ENCODE results near the gene PRKAG2. TPM values are rescaled to one million over a fixed set of nuclear protein-coding genes. Genes with fewer than 3 reads are reported as not detected.

PRKAG2 gene
- total and polyA plus RNA-seq, 8 donors: 12.9 to 34.6 (median 18.0) TPM

DNA sequence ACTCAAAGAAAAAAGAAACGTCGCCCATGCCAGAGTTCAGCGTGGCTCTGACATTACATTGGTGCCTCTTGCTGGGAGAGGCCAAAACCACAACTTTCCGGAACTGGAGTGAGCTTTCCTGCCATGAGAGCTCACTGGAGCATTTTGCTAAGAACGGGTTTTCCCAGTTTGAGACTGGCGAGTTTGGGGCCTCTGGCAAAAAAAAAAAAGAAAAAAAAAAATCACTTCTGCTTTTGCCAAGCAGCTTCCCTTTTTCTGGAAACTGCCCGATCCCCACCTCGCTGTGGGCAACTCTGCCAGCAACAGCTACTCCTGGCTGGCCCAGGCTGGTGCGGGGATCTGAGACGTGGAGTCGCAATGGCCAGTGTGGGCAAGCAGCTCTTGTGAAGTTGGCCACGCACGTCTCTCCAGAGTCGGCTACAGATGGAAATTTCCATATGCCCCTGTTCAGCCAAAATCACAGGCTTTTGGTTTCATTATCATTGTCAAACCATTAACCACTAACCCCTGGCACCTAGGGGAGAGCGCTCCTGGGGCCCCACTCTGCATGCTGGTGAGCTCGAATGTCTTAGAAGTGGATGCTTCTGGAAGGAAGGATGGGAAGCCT, 25.7 kb downstream of the PRKAG2 start:
- Histone ChIP-seq H3K4me3 (peak overlapping the region in 1 of 2 donors; percentile 29), H3K4me1 (peaks cover 13 to 58% of the 10 kb centered on the region in 2 donors), H3K9me3 (no peaks in the 10 kb centered on the region), H3K27me3 (no peaks in the 10 kb centered on the region), H3K36me3 (no peaks in the 10 kb centered on the region), H3K27ac (peak overlapping the region; percentile 72 to 86)
- intact Hi-C loops (cut with DNase I): no loop called here
- peak in 3 of 4 donors; percentile 76 to 88 (median 77) for DNase-seq
- peak; percentile 83 for ATAC-seq
- TF ChIP-seq, protein P1, sequence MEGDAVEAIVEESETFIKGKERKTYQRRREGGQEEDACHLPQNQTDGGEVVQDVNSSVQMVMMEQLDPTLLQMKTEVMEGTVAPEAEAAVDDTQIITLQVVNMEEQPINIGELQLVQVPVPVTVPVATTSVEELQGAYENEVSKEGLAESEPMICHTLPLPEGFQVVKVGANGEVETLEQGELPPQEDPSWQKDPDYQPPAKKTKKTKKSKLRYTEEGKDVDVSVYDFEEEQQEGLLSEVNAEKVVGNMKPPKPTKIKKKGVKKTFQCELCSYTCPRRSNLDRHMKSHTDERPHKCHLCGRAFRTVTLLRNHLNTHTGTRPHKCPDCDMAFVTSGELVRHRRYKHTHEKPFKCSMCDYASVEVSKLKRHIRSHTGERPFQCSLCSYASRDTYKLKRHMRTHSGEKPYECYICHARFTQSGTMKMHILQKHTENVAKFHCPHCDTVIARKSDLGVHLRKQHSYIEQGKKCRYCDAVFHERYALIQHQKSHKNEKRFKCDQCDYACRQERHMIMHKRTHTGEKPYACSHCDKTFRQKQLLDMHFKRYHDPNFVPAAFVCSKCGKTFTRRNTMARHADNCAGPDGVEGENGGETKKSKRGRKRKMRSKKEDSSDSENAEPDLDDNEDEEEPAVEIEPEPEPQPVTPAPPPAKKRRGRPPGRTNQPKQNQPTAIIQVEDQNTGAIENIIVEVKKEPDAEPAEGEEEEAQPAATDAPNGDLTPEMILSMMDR (IDR thresholded peaks at IDR 0.05): no peak

DNA sequence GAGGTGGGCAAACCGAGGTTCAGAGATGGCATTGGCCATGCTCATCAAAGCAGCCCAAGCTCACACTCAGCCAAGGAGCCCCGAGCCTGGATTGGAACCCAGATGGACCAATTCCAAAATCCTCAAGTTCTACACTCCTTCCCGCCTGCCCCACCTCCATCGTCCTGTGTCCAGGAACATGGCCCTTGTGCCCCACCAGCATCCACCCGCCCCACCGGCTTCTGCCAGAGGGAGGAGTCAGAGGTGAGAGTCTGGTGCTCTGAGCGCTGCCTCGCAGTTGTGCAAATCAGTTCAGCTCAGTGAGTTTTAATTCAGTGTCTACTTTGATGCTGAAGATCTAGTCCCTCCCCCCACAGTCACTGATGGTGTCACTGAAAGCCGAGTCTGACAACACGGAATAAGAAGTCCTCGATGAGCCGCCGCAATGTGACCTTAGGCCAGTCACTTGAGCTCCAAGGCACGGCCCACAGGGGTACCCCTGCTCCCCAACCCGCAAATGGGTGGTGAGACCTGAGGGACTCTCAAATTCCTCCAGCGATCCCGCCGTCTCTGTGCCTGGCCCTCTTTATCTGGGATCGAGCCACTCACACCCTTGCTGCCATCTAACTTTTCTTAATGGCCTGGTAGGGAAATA, 26.3 kb downstream of the PRKAG2 start:
- peak in 1 of 4 donors; percentile 83 for DNase-seq
- intact Hi-C loops (cut with DNase I): no loop called here
- peak; percentile 32 for ATAC-seq
- no peaks in the 10 kb centered on the region for H3K27me3 ChIP-seq
- peaks cover 13 to 61% of the 10 kb centered on the region in 2 donors for H3K4me1 ChIP-seq
- TF ChIP-seq, protein P1 (IDR thresholded peaks at IDR 0.05): no peak
- peak overlapping the region in 1 of 2 donors; percentile 29 for H3K4me3 ChIP-seq
- H3K36me3 ChIP-seq: no peaks in the 10 kb centered on the region
- H3K27ac ChIP-seq: peak overlapping the region; percentile 72 to 86
- no peaks in the 10 kb centered on the region for H3K9me3 ChIP-seq

DNA sequence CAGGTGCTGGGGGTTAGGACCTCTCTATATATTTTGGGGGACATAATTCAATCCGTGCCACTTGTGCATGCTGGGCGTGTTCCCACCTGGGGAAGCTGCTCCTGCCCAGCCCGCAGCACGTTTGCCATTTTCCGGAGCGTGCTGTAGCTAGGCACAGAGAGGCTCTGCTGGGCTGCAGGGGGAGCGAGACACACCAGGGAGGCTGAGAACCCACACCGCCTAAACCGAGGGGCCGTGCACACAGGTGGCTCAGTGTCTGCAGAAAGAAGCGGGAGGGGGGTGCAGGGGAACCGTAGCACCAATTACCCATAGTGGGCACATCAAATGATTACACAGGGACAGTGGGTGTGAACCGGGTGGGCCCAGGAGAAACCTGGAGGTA, 27.0 kb downstream of the PRKAG2 start:
- H3K27me3 ChIP-seq: no peaks in the 10 kb centered on the region
- ATAC-seq (no peak), DNase-seq (peak in 1 of 4 donors; percentile 59)
- H3K4me3 ChIP-seq: no peak overlapping the region
- peaks cover 13 to 69% of the 10 kb centered on the region in 2 donors for H3K4me1 ChIP-seq
- intact Hi-C loops (cut with DNase I): no loop called here
- no peaks in the 10 kb centered on the region for H3K36me3 ChIP-seq
- H3K27ac ChIP-seq: peak overlapping the region in 1 of 2 donors; percentile 86
- H3K9me3 ChIP-seq: no peaks in the 10 kb centered on the region
- TF ChIP-seq, protein P1 (IDR thresholded peaks at IDR 0.05): no peak

DNA sequence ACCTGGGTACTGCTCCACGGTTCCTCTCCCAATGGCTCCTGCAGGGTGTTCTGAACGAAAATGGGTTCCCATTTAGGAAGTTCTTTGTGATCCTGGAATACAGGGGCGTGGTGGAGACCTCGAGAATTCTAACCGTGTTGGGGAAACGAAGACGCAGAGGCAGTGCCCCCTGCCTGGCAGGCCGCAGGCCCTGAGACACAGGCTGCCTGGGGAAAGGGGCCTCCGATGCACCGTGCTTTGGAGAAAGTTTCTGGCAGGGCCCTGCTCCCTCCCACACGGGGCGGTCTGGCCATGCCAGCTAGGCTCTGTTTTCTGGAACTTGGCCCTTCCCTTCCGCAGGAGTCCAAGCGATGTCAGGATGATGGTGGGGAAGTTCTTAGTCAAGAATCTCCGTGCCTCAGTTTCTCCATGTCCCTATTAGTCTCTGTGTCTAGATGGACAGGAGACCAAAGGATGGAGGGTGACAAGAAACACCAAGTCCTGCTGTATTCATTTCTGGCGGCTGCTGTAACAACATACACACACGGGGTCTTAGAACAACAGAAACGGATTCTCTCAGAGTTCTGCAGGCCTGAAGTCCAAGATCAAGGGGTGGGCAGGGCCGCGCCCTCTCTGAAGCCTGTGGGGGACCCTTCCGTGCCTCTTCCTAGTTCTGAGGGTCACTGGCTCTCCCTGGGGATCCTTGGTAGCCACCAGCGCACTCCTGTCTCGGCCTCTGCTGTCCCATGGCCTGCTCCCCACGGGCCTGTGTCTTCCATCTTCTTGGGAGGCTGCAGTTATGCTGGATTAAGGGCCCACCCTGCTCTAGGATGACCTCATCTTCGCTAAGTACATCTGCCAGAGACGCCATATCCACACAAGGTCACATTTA, 27.7 kb downstream of the PRKAG2 start:
- peak in 1 of 4 donors; percentile 68 for DNase-seq
- Histone ChIP-seq H3K27ac (no peak overlapping the region), H3K27me3 (no peaks in the 10 kb centered on the region), H3K9me3 (no peaks in the 10 kb centered on the region), H3K4me1 (peaks cover 13 to 74% of the 10 kb centered on the region in 2 donors), H3K4me3 (no peak overlapping the region), H3K36me3 (no peaks in the 10 kb centered on the region)
- intact Hi-C loops (cut with DNase I): no loop called here
- no peak for ATAC-seq
- TF ChIP-seq, protein P1 (IDR thresholded peaks at IDR 0.05): no peak

DNA sequence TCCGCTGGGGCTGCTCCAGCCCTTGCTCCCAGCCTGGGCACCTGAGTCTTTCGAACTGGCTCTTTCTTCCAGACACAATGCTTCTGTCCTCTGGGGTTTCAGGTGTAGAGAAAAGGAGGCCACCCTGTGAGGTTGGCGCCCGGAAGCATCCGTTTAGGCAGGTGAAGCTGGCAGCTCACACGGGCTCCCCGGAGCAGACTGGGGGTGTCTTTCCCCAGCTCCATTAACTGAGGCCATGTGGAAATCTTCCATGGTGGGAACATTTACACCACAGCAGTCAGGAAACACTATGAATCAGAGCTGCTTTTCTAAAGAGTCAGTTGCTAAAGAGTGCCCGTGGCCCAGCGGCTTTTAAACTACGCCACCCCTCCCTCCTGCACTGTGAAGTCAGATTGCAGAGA, 29.2 kb downstream of the PRKAG2 start:
- Histone ChIP-seq H3K27ac (no peak overlapping the region), H3K27me3 (no peaks in the 10 kb centered on the region), H3K9me3 (no peaks in the 10 kb centered on the region), H3K4me3 (no peak overlapping the region), H3K36me3 (no peaks in the 10 kb centered on the region), H3K4me1 (peaks cover 13 to 82% of the 10 kb centered on the region in 2 donors)
- ATAC-seq (no peak), DNase-seq (peak in 1 of 4 donors; percentile 64)
- intact Hi-C loops (cut with DNase I): no loop called here
- TF ChIP-seq, protein P1 (IDR thresholded peaks at IDR 0.05): no peak

Measured in left lung (tissue), 10 donors.